GM23248 (cell line): ENCODE results near the gene TRMT1.

ENCODE experiments used
- EZH2 ChIP-seq: fragments of 200-600 bp; sonication (generic); IDR thresholded peaks from 2 replicates; pipeline ENCODE4 v1.6.1; 2018; ENCODE audit warnings: antibody characterized with exemption, mild to moderate bottlenecking; ENCODE audit not compliant: insufficient read depth, poor library complexity, severe bottlenecking
- EZH2phosphoT487 ChIP-seq: fragments of 200-600 bp; sonication (generic); IDR thresholded peaks from 2 replicates; pipeline ENCODE4 v1.6.1; 2018; ENCODE audit warnings: antibody characterized with exemption, moderate library complexity, mild to moderate bottlenecking, low read depth; ENCODE audit not compliant: insufficient read depth

- TF ChIP-seq EZH2phosphoT487 (no peak), EZH2 (no peak)
Observed at GRCh38 chr19:13087295-13087694, 29.2 kb downstream of the TRMT1 start.
